GM21528 (cell line): ENCODE data around the gene CD300H.
"Not testable (repeated sequence)": the region's sequence is repeated elsewhere in the genome, so short reads cannot be mapped to it uniquely, and the experiment has no call there.

Experiments
- ATAC-seq: cut with Tn5 transposase; IDR thresholded peaks from one replicate; pipeline ENCODE4 v1.9.1; 2021; ENCODE audit warnings: mild to moderate bottlenecking, moderate library complexity; ENCODE audit not compliant: unreplicated experiment, low FRiP score

Gene CD300H

GRCh38 chr17:74591503-74591902 lies 24.2 kb upstream of the CD300H start:
- ATAC-seq: no peak

GRCh38 chr17:74585711-74586110 lies 18.4 kb upstream of the CD300H start:
- ATAC-seq: no peak

DNA sequence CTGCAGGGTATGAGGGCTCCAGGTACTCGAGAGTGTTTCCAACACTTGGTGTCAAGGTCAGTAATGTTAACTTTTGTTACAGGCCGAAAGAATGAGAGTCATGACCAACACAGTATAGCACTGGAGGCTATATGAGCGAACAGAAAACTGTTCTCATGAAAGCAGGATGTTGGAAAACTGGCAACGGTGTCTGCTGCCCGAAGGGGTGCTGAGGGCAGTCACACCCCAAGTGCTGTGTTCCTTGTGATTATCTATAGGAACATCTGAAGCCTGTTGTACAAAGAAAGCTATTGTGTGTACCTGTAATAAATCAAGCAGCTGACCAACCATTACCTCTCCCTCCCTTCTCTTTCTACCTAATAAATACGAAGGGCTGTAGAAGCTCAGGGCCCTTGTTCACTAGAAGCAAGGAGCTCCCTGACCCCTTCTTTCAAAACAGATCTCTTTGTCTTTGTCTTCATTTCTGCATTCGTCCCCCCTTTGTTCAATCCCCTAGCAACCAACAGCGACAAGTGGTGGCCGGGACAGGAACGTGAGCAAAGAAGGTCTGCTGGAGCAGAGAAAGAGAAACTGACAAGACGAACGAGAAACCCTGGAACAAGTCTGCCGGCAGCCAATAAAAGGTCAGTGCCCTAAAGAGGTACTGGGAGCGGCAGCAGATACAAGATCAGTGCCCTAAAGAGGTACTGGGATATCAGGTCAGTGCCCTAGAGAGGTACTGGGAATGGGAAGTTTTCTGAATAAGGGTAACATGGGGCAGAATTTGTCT lies 17.2 kb upstream of the CD300H start:
- no peak for ATAC-seq

GRCh38 chr17:74582633-74583032 lies 15.3 kb upstream of the CD300H start:
- no peak for ATAC-seq

- no peak for ATAC-seq
Measured at GRCh38 chr17:74579900-74580299, 12.6 kb upstream of the CD300H start.

- ATAC-seq: no peak
Measured at GRCh38 chr17:74578979-74579378, 11.7 kb upstream of the CD300H start.

DNA sequence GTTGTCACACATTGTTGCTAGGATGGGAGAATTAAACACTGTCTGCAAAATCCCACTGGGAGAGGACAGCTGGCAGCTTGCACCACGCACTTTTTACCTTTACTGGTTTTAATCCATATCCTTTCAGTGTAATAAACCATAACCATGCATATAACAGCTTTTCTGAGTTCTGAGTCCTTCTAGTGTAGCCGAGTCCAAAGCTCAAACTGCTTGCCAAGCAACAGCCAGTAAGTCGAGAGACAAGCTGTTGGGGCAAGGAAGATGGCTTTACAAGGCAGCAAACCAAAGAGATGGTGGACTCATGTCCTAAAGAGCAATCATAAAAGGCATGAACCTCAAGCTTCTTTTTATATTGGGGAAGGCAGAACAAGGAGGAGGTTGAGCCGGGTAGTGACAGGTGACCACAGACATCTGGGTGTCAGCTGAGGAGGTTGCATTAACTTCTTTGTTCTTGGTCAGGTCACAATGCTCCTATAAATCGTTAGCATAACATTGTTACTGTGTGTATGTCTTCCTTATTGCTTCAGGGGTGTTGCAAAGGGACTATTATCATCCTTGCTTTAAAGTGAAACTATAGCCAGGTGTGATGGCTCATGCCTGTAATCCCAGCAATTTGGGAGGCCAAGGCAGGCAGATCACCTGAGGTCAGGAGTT lies 7.3 kb upstream of the CD300H start:
- no peak for ATAC-seq

DNA sequence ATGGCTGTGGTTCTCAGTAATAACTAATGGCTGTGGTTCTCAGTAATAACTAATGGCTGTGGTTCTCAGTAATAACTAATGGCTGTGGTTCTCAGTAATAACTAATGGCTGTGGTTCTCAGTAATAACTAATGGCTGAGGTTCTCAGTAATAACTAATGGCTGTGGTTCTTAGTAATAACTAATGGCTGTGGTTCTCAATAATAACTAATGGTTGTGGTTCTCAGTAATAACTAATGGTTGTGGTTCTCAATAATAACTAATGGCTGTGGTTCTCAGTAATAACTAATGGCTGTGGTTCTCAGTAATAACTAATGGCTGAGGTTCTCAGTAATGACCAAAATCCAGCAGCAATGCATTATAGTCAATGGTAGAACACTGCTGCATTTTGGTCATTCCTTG lies 6.3 kb upstream of the CD300H start:
- not testable (repeated sequence) for ATAC-seq

DNA sequence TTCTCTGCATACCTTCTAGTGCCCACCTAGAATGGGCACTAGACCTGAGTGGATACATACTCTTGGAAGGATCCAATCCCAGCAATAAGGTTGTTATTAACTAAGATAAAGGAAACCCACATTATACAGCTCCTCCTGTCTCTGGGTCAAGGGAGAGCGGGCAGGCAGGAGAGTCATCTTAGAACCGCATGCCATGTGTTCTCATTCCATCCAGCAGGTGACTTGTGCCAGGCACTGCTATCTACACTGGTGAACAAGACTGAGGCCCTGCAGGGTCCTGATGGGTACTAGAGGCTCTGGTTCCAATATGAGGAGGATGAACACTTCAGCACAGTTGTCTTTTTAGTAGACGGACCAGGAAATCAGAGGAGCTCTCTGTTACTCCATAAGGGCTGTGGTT lies 5.9 kb upstream of the CD300H start:
- ATAC-seq: no peak

GRCh38 chr17:74571621-74572270 lies 4.4 kb upstream of the CD300H start:
- no peak for ATAC-seq

DNA sequence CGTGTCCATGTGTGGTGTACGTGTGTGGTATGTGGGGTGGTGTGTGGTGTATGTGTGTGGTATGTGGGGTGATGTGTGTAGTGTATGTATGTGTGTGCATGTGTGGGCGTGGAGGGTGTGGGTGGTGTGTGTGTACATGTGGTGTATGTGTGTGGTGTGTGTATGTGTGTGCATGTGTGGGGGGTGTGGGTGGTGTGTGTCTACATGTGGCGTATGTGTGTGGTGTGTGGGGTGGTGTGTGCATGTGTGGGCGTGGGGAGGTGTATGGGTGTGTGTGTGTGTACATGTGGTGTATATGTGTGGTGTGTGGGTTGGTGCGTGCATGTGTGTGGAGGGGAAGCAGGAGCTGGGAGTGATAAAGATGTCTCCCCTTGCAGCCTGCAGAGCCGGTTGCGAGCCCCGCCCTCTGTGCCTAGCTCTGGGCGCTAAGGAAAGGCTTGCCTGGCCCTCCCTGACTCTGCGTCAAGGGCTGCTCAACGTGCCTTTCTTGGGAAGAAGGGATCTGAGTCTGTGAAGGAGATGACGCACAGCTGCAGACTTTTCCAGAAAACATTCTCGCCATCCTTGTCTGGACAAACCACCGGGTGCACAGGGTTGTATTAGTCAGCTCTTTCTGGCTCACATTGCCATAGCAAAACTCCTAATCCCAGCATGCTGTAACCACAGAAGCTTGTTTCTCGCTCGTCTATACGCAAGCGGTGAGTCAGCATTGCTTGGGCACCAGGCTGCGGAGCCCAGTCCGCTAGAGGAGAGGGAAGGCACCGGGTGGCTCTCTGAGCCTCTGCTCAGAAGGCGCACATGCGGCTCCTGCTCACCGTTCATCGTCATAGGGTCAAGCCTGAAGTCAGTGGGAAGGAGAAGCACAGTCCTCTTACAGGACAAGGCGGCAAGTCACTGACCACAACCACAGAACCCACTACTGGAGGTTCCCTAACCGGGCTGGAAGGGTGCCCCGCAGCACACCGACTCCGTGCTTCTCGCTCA lies 2.0 kb upstream of the CD300H start:
- no peak for ATAC-seq

DNA sequence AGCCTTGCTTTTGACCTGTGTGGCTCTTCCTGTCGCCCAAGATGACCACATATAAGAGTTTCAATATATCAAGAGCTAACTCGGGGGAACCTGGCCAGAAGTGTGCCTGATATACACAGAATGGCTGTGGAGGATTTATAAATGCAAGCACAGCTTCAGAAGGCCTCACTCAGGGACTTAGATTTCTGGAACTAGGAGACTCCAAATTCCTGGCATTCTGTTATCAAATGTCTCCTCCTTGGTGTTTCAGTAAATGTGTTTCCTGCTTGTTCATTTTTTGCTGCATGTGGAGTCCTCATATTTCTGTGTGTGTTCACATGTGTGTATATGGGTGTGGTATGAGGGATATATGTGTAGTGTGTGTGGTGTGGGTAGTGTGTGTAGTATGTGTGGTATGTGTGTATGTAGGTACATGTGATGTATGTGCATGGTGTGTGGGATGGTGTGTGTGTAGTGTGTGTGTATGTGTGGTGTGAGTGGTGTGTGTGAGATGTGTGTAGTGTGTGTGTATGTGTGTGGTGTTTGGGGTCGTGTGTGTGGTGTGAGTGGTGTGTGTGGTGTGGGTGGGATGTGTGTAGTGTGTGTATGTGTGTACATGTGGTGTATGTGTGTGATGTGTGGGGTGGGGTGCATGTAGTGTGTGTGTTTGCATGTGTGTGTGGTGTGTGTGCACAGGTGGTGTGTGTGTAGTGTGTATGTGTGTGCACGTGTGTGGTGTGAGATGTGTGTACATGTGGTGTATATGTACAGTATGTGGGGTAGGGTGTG lies 981 bp upstream of the CD300H start:
- ATAC-seq: no peak

- no peak for ATAC-seq
Measured at GRCh38 chr17:74566132-74566753, 1.1 kb downstream of the CD300H start.

DNA sequence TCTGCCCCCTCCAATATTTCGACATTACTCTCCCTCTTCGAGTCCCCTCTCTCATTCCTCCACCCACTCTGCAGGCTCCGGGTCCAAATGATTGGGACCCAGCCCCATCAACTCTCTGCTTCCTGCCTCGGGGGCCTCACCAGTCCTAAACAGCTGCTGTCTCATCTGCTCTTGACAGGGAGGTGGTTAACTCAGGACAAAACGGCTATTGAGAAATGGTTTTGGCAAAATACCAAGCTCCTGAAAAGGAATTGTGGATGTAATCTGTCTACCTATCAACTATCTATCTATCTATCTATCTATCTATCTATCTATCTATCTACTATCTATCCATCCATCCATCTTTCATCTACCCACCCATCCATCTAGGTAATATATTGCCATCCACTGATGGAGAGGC lies 2.2 kb downstream of the CD300H start:
- no peak for ATAC-seq

DNA sequence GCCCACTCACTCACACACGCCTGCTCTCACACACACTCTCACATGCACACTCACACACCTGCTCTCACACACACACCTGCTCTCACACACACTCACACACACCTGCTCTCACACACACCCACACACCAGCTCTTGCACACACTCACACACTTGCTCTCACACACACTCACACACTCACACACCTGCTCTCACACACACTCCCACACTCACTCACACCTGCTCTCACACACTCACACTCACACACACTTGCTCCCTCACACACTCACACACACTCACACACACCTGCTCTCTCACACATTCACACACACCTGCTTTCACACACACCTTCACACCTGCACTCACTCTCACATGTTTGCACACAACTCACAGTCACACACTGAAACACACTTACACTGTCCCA lies 4.0 kb downstream of the CD300H start:
- ATAC-seq: no peak

- no peak for ATAC-seq
Measured at GRCh38 chr17:74561586-74561985, 5.7 kb downstream of the CD300H start.

GRCh38 chr17:74558882-74559519 lies 8.3 kb downstream of the CD300H start:
- ATAC-seq: no peak

DNA sequence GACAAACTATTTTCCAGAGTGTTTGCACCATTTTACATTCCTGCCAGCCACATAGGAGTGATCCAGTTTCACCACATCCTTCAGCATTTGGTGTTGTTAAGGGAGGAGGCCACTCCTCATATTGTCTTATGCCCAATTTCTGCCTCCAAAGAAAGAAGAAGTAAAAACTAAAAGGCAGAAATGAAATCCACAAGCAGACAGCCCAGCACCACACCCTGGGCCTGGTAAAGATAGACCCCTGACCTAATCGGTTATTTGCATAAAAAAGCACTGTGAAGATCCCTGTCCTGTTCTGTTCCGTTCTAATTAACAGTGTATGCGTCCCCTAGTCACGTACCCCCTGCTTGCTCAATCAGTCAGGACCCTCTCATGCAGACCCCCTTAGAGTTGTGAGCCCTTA lies 8.9 kb downstream of the CD300H start:
- not testable (repeated sequence) for ATAC-seq

DNA sequence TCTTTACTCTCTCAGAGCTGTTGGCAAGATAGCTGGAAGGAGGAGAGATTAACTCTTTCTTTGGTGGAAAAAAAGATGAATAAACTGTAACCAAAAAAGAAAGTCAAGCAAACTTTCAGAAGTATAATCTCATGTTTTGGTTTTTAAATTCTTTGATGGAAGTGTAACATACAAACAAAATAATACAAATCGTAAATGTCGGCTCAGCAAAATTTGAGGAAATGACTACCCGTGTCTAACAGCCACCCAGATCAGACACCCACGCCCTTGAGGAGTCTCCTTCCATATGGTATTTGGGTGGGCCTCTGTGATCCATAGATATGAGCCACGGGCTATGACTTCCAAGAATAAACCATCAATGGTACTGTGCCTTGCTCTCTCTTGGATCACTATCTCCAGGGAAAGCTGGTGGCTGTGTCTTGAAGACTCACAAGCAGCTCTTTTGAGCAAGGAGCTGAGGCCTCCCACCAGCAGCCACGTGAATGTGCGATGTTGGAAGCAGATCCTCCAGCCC lies 11.8 kb downstream of the CD300H start:
- no peak for ATAC-seq
